Thyroid gland (tissue), 4 donors: ENCODE measurements around the gene CATSPERZ. TPM values are rescaled to one million over a fixed set of nuclear protein-coding genes. Genes with fewer than 3 reads are reported as not detected.

Experiments used
- DNase-seq, 2 donors: peaks; one replicate each; pipeline ENCODE4 v3.0.0-alpha.2; 2019
- H3K27ac ChIP-seq, 3 donors: fragments of 200-600 bp; sonication (generic); 1 replicate in 2 of 3; 2 replicates in 1 of 3; pipeline ENCODE4 v1.5.1; 2016 to 2019; ENCODE audit warnings: mild to moderate bottlenecking in 1 of 3, moderate library complexity in 1 of 3
- H3K27me3 ChIP-seq: fragments of 200-600 bp; sonication (generic); one replicate; pipeline ENCODE4 v1.5.1; 2019
- H3K36me3 ChIP-seq, 2 donors: fragments of 200-600 bp; sonication (generic); one replicate each; pipeline ENCODE4 v1.5.1; 2016 to 2019
- H3K4me1 ChIP-seq, 2 donors: fragments of 200-600 bp; sonication (generic); one replicate each; pipeline ENCODE4 v1.5.1; 2017 to 2019
- H3K4me3 ChIP-seq, 3 donors: fragments of 200-600 bp; sonication (generic); replicated peaks in 1 of 3; 1 replicate in 2 of 3; 2 replicates in 1 of 3; pipeline ENCODE4 v1.5.1; 2016; ENCODE audit warnings: mild to moderate bottlenecking in 1 of 3
- H3K9me3 ChIP-seq: fragments of 200-600 bp; sonication (generic); one replicate; pipeline ENCODE4 v1.5.1; 2017
- POLR2A ChIP-seq, 2 donors: fragments of 450-650 bp; IDR thresholded peaks; one replicate each; pipeline ENCODE4 v1.6.1; 2017; ENCODE audit warnings: antibody characterized with exemption in 2 of 2, mild to moderate bottlenecking in 2 of 2, moderate library complexity in 1 of 2
- WGBS, 2 donors: methylation state at CpG; one replicate each; pipeline ENCODE4 v1.1.5; 2017; 5-methylcytosine and 5-hydroxymethylcytosine counted together
- intact Hi-C: fragments of 100-400 bp; cut with DNase I; formaldehyde crosslinking; loops from one replicate; pipeline ENCODE4 v1.15.1; 2023
- total RNA-seq, 4 donors: library from RNA; depleted of rRNA; stranded (reverse); fragments of >200 nt; gene quantifications; one replicate each; pipeline ENCODE4 v1.2.3, GENCODE V29; 2016
- TF ChIP-seq, protein P1 (sequence below), 6 experiments: fragments of 200-600 bp in 3 of 6; fragments of 450-650 bp in 3 of 6; sonication (generic) in 3 of 6; IDR thresholded peaks; one replicate each; pipeline ENCODE4 v1.5.1; 2016 to 2019; ENCODE audit warnings: antibody characterized with exemption in 6 of 6, mild to moderate bottlenecking in 2 of 6, inconsistent platforms in 1 of 6, moderate library complexity in 1 of 6

CATSPERZ gene
- total RNA-seq, 4 donors from 2014 or later = 1.0 to 3.1 TPM; not detected in 2

DNA sequence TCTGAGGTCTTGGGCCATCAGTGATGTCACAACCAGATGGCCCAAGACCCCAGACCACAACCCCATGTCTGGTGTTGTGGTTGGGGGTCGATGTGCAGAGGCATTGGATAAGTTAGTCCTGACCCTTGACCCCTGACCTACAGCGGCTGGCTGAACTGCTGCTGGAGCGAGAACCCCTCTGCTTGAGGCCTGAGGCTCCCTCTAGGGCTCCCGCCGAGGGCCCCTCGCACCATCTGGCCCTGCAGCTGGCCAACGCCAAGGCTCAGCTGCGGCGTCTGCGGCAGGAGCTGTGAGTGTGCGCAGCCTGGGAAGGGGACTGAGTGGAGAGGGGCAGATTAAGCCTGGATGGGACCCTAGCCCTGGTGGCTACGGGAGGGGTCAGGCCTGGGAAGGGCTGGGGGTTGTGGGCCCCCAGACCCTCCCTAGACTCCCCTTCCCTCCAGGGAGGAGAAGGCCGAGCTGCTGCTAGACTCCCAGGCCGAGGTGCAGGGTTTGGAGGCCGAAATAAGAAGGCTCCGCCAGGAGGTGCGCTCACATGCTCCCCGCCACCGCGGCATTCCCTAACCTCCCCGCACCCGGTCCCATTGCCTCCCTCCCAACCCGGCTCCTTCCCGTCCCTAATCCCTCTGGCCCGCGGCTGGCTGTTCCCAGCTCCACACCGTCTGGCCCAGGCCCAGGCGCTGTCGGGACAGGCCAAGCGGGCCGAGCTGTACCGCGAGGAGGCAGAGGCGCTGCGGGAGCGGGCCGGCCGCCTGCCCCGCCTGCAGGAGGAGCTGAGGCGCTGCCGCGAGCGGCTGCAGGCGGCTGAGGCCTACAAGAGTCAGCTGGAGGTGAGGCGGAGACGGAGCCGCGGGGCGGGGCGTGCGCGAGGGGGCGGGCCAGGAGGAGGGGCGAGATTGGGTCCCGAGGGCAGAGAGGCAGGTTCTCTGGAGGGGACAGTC is 42.0 kb downstream of the CATSPERZ start:
- TF ChIP-seq, protein P1, sequence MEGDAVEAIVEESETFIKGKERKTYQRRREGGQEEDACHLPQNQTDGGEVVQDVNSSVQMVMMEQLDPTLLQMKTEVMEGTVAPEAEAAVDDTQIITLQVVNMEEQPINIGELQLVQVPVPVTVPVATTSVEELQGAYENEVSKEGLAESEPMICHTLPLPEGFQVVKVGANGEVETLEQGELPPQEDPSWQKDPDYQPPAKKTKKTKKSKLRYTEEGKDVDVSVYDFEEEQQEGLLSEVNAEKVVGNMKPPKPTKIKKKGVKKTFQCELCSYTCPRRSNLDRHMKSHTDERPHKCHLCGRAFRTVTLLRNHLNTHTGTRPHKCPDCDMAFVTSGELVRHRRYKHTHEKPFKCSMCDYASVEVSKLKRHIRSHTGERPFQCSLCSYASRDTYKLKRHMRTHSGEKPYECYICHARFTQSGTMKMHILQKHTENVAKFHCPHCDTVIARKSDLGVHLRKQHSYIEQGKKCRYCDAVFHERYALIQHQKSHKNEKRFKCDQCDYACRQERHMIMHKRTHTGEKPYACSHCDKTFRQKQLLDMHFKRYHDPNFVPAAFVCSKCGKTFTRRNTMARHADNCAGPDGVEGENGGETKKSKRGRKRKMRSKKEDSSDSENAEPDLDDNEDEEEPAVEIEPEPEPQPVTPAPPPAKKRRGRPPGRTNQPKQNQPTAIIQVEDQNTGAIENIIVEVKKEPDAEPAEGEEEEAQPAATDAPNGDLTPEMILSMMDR (IDR thresholded peaks at IDR 0.05) = peak in 4 of 6 experiments; percentile 15 to 59 (median 50)
- TF ChIP-seq POLR2A (IDR thresholded peaks at IDR 0.05) = peak in 1 of 2 donors; percentile 58
- WGBS, 2 donors = 21 to 42% methylated on average over 16 to 33 of the region's 55 CpGs
- intact Hi-C loops = no loop called here
- Histone ChIP-seq H3K36me3 (no peaks in the 10 kb centered on the region), H3K4me1 (peaks cover 0 to 20% of the 10 kb centered on the region in 2 donors), H3K27me3 (no peaks in the 10 kb centered on the region), H3K4me3 (no peak overlapping the region), H3K9me3 (no peaks in the 10 kb centered on the region), H3K27ac (peak overlapping the region in 1 of 3 donors; percentile 28)
- DNase-seq = peak; percentile 91 to 93

DNA sequence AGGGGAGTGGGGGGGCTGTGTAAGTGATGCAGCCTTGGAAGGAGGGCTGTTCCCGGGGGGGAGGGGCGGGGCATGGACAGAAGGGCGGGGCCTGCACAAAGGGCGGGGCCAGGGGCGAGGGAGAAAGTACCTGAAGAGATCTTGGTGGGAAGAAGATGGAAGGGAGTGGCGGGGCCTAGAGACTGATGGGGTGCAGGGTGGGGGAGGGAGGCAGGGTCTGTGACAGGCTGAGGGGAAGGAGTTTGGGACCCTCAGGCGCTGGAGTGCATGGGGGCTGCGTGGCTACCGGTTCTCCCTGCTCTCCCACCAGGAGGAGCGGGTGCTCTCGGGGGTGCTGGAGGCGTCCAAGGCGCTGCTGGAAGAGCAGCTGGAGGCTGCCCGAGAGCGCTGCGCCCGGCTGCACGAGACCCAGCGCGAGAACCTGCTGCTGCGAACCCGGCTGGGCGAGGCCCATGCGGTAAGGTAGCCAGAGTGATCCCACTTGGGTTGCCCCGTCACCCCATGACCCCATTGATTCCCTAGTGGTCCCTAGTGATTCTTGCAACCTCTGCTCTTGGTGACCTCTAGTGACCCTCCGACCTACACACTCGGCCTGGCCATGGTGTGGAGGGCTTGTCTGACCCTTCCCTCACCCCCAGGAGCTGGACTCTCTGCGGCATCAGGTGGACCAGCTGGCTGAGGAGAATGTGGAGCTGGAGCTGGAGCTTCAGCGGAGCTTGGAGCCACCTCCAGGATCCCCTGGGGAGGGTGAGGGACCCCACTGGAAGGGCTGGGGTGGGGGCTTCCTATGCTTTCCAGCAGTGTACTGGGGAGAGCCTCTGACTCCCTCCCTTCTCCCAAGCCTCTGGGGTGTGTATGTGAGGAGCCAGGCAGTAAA is 42.9 kb downstream of the CATSPERZ start:
- Histone ChIP-seq H3K9me3 (no peaks in the 10 kb centered on the region), H3K27me3 (no peaks in the 10 kb centered on the region), H3K4me3 (no peak overlapping the region), H3K36me3 (no peaks in the 10 kb centered on the region), H3K27ac (no peak overlapping the region), H3K4me1 (peaks cover 0 to 20% of the 10 kb centered on the region in 2 donors)
- WGBS, 2 donors = 42 to 71% methylated on average over 12 to 26 of the region's 29 CpGs
- intact Hi-C loops = no loop called here
- no peak for DNase-seq
- no peak for TF ChIP-seq POLR2A (IDR thresholded peaks at IDR 0.05)
- TF ChIP-seq, protein P1 (IDR thresholded peaks at IDR 0.05) = no peak

DNA sequence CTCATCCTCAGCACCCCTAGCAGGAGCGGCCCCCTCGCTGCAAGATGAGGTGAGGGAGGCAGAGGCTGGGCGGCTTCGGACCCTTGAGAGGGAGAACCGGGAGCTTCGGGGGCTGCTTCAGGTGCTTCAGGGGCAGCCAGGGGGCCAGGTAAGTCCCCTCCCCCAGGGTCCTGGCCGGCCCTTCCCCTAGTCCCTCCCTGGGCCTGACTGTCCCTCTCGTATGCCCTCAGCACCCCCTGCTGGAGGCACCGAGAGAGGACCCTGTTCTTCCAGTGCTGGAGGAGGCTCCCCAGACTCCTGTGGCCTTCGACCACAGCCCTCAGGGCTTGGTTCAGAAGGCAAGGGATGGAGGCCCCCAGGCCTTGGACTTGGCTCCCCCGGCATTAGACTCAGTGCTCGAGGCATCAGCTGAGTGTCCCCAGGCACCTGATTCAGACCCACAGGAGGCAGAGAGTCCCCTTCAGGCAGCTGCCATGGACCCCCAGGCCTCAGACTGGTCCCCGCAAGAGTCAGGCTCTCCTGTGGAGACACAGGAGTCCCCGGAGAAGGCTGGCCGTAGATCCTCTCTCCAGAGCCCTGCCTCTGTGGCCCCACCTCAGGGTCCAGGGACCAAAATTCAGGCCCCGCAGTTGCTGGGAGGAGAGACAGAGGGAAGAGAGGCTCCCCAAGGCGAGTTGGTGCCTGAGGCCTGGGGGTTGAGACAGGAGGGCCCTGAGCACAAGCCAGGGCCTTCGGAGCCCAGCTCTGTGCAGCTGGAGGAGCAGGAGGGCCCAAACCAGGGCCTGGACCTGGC is 43.8 kb downstream of the CATSPERZ start:
- WGBS, 2 donors = 76 to 84% methylated on average over 6 to 9 of the region's 18 CpGs
- no peaks in the 10 kb centered on the region for H3K27me3 ChIP-seq
- no peak overlapping the region for H3K27ac ChIP-seq
- no peaks in the 10 kb centered on the region for H3K36me3 ChIP-seq
- TF ChIP-seq POLR2A (IDR thresholded peaks at IDR 0.05) = no peak
- TF ChIP-seq, protein P1 (IDR thresholded peaks at IDR 0.05) = no peak
- intact Hi-C loops = no loop called here
- no peak overlapping the region for H3K4me3 ChIP-seq
- DNase-seq = no peak
- H3K9me3 ChIP-seq = no peaks in the 10 kb centered on the region
- peaks cover 0 to 17% of the 10 kb centered on the region in 2 donors for H3K4me1 ChIP-seq

DNA sequence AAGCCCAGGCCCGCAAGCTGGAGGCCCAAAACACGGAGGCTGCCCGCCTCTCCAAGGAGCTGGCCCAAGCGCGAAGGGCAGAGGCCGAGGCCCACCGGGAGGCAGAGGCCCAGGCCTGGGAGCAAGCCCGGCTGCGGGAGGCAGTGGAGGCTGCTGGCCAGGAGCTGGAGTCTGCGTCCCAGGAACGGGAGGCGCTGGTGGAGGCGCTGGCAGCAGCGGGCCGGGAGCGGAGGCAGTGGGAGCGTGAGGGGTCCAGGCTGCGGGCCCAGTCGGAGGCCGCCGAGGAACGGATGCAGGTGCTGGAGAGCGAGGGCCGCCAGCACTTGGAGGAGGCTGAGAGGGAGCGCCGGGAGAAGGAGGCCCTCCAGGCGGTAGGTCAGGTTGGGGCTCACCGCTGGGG is 44.6 kb downstream of the CATSPERZ start:
- WGBS, 2 donors = 94 to 96% methylated on average over 25 to 26 of the region's 28 CpGs

More for the DNA sequence above, 44.6 kb downstream of the CATSPERZ start:
- H3K4me1 ChIP-seq = peaks cover 0 to 17% of the 10 kb centered on the region in 2 donors
- H3K27ac ChIP-seq = no peak overlapping the region
- DNase-seq = no peak
- H3K27me3 ChIP-seq = no peaks in the 10 kb centered on the region
- TF ChIP-seq, protein P1 (IDR thresholded peaks at IDR 0.05) = no peak
- no peak for TF ChIP-seq POLR2A (IDR thresholded peaks at IDR 0.05)
- no peak overlapping the region for H3K4me3 ChIP-seq
- intact Hi-C loops = no loop called here
- H3K9me3 ChIP-seq = no peaks in the 10 kb centered on the region
- no peaks in the 10 kb centered on the region for H3K36me3 ChIP-seq
